Mucosa of gallbladder (tissue), 1 donor: ENCODE data around the gene DTNBP1. TPM values are rescaled to one million over a fixed set of nuclear protein-coding genes. Genes with fewer than 3 reads are reported as not detected.
A peak's percentile ranks its signal among the peaks of the same experiment; 100 is the strongest.

Experiments used
- DNase-seq: peaks from one replicate; pipeline ENCODE4 v3.0.0-alpha.2; 2020; ENCODE audit warnings: low spot score
- total RNA-seq: library from RNA; stranded (reverse); gene quantifications from one replicate; pipeline ENCODE4 v1.2.1, GENCODE V29; 2021
- donor health status: DM: no; HTN: no; CAD: no.

The DTNBP1 gene
- total RNA-seq, 1 donor from 2014 or later, result 30.8 TPM

DNA sequence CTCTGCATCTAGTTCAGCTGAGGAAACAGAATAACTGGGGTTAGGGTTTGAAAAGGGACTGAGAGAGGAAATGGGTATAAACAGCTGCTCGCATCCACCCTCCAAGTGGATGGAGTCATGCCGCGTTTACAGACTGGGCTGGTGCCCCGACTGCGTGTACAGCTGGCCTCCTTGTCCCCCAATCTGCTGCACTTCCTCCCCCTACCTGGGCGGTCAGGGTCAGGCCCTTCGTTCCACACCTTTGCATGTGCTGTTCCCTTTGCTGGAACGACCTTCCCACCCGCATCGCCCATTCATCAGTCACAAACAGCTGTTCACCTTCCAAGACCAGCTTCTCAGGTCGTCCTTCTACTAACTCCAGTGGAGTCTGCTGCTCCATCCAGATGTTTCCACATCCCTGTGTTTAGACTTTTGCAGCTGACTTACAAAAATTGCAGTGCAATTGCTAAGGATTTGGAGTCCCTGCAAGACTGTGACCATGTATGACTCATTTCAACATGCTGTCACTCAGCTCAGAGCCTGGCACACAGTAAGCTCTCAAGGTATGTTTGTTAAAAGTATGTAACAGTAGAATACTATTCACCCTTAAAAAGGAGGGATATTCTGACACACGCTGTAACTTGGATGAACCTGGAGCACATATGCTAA is 129.3 kb downstream of the DTNBP1 start:
- peak; percentile 9 for DNase-seq

DNA sequence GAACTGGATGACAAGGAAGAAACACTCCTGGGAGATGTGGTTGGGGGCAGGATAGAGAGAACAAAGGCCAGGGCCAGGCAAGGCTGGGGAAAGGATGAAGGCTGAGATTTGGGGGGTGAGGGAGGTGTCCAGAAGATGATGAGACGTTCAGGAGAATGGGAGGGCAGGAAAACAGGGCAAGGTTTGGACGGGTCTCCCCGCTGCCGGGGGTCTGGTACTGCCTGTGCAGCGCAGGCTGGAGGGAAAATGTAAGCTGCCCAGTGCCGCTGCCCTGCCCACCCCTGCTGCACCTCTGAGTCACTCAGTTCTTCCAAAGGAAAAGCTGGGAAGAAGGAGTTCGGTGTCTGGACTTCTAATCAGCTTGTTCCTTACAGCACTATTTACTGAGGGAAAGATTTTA is 130.9 kb downstream of the DTNBP1 start:
- no peak for DNase-seq

DNA sequence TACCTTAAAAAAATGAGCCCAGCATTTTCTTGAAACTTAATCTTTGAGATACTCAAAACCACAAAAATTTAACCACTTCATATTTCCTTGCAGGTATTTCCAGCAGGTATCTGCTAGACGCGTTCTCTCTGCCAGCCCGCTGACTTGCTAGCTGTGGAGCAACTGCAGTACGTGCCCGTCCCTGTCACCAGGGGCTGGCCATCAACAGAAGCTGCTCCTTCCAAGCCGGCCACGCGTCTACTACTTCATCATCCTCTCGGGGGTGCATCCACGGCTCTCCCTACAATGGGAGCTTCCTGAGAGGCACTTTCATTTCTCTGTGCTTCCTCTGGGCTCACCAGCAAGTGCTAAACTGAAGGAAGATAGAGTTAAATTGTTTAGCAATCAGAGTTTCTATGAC is 132.4 kb downstream of the DTNBP1 start:
- no peak for DNase-seq

DNA sequence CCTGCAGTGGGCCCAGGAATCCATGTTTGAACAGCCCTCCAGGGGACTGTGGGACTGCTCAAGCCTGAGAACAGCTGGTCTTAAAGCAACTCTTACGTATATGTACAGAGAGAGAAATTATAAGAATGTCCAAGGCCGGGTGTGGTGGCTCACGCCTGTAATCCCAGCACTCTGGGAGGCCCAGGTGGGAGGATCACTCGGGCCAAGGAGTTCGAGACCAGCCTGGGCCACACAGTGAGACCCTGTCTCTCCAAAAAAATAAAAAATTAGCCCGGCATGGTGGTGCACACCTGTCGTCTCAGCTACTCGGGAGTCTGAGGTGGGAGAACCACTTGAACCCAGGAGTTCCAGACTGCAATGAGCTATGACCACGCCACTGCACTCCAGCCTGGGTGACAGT is 134.0 kb downstream of the DTNBP1 start:
- DNase-seq, result peak; percentile 8

DNA sequence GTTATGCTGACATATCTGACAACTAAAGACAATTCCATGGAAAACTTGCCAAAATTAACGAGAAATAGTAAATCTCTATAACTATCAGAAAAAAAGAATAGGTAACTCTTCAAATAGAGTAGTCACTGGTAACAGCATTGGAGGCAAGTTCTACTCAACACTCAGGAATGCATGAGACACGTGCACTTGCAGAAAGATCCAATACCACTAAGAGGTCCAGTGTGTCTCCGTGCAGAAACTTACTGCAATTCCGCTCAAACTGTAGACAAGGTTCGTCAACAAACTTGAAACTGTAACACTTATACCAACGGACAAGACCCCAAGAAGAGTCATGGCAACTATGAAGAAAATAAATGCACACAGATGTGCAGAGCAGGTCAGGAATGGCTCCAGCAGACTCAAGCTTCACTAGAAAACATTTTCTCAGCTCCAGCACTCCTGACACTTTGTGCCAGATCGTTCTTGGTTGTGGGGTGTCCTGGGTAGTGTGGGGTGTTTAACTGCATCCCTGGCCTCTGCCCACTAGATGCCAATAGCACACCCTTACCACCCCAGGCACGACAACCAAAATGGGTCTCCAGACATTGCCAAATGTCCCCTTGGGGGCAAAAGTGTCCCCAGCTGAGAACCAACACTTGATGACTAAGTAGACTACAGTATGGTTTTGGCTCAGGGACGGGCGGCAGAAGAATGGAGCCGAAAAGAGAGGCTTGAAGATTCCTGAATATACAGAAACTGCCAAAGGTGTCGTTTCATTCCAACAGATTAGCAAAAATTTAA is 134.8 kb downstream of the DTNBP1 start:
- peak; percentile 2 for DNase-seq

DNA sequence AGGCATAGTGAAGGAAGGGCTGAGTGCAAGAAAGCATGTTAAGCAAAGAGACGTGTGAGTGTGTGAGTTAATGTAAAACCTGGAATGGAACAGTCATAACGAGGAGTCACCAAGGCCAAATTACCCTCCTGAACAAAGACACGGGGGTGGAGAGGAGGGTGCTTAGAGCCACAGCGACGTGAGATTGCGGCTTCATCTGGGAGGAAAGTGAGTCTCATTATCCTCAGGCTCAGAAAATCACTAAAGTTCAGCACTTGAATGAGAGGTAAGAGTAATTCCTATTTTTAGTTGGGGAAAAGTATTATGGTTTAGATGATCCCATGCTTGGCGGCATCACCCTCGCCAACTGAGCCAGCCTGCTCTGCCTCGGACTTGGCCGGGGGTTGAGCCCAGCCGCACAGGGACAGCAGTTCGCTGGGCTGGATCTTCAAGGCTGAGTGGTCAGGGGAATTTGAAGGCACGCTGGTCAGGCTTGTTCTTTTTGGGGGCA is 136.6 kb downstream of the DTNBP1 start:
- DNase-seq, result no peak

DNA sequence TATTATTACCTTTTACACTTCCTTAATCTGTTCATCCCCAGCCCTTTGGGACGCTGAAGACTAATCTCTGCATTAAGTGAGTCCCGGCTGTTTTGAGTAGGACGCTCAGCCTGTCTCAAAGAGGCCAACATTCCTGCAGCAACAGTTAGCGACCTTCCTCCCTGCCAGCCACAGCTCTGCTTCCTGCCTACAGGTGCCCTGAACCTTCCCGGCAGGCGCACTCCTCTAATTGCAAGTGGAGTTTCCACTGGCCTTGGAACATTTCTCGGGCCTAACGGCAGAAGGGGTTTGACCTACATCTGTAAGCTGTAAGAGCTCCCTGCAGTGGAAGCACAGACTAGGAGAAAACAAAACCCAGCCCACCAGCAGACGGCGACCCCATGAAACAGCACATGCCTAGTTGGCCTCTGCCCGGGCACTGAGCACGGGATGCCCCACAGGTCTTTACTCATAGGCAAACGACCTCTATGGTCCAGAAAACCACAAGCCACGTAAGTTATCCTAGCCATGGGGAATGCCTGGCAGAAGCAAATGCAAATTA is 137.9 kb downstream of the DTNBP1 start:
- no peak for DNase-seq

DNA sequence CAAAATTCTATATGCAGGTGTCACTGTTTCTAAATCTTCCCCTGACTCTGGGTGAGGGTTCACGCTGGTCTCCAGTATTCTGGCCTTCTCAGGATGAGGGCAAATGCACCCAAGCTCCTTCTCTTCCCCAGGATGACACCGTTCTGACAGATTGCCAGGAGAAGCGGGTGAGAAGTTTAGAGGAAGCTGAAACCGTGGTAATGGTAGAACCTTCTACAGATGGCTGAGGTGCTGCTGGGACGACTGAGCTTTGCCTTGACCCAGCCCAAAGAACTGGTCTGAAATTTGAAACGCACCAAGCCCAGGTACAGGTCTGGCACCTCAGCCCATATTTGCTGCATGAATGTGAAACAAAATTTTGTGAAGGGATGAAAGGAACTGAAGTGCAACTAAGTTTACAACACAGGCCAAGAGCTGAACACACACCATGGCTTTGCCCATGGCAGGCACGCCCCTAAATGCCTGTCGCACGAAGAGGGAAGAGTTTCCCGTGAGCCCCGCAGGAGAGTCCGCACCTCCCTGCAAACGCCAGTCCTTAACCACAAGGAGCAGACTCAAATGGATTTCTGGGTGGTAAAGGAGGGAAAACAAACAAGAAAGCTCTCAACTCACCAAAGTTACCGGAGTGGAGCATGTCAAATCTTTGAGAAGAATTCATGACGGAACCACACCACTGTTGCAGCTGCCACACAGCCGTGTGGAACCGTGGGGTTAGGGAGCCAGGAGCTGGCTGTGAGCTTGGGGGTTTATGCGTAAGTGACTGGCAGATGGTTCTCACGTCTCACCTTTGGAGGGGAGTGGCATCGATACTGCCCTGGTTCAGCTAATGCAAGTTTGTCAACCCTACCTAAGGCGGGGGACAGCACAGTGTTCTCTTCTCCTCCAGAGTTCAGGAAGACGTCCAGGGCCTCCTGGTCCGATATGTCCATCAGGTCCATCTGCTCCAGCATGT is 138.9 kb downstream of the DTNBP1 start:
- no peak for DNase-seq

DNA sequence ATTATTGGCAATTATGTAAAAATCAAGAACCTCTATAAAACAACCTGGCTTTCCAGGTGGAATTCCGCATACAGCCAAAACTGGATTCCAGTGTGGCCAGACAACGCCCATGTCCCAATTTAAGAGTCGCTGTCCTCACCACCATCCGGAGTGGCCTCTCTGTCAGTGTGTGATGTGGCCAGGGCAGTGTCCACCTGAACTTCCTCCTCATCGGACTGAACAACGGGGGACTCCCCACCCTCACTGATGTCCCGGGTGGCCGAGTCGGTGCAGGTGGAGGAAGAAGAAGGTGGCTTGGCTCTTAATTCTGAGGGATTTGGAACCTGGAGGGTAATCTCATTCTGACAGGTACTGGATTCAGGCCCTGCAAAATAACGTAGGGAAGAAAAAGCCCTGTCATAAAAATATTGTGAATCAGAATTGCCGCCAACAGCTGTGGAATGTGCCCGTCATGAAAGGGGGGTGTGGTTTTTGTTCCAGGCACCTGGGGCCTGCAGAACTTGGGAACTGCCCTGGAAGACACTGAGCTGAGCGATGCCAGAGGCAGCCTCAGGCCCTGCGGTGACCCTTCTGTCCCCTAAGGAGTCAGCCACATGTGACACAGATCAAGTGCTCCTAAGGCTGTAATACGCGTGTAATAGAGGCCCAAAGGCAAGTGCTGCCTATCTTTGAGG is 139.8 kb downstream of the DTNBP1 start:
- no peak for DNase-seq

DNA sequence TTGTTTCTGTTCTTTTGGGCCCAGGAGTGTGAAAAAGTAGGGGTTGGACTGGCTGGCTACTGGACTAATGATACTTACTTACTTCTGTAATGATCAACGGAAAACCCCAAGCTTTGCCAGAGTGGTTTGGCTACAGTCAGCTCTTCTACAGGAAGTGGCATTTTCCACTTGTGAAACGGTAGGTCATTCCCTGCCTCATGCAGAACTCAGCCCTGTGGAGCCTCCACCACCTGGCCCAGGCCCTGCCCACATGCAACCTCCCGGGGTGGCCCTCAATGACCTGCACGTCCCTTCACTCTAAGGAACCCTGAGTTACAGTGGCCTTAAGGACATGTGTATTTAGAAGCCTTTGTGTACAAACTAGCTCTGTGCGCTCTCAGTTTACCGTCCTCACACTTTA is 140.4 kb downstream of the DTNBP1 start:
- DNase-seq, result no peak

DNA sequence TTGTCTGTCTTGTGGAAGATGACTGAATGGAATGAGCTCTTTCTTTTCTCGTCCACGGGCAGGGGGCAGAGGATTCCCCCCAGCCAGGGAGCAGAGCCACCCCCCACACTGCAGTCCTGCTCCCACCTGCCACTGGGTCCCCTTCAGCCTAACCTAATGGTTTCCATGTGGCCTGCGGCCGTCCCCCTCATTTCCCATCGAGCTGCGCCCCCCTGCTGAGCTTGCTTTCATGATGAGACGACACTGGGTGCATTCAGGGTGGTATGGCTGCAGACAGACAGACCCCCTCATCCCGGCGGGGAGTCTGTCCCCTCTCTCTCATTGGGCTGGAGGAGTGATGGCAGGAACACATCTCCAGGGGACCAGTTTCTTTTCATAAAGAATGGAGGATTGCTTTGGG is 140.8 kb downstream of the DTNBP1 start:
- no peak for DNase-seq

DNA sequence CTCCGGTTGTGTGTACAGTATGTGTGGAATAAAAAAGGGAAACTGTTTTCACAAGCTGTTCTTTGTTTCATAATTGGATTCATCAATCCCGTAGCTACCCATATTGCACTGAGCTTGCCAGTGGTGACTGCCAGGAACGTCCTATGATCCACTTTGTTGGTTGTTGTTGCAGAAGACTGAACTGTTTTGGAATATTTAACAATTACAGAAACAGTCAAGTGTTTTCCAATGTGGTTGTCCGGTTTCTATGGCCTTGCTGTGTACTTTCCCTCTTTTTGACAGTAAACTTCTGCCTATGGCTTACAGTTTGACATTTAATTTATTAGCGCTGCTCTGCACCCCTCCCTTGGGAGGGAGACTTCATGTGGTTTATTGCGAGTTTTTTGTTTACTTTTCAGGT is 141.2 kb downstream of the DTNBP1 start:
- DNase-seq, result no peak

DNA sequence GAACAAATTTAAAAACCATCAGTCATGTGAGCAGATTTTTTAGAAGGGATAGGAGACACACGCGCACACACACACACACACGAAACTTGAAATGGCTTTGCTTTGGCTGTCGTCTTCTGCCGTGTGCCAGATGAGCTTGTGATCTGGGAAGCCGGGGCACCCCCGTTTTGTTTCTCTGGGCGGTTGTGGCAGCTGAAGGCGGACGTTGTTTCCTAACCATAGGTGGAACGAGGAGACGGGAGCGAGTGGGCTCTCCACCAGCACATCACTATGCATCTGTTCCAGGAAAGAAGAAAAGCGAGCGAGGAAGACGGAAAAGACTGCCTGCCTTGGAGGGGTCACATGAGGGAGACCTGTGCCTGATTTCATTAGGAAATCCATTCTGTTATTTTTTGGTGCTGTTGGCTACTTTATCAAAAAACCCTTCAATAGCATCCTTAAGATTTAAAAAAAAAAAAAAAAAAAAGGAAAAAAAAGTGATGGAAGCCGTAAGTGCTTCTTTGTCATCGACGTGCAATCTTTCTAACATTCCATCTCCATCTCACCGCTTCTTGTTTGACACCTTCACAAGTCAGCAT is 142.1 kb downstream of the DTNBP1 start:
- no peak for DNase-seq

DNA sequence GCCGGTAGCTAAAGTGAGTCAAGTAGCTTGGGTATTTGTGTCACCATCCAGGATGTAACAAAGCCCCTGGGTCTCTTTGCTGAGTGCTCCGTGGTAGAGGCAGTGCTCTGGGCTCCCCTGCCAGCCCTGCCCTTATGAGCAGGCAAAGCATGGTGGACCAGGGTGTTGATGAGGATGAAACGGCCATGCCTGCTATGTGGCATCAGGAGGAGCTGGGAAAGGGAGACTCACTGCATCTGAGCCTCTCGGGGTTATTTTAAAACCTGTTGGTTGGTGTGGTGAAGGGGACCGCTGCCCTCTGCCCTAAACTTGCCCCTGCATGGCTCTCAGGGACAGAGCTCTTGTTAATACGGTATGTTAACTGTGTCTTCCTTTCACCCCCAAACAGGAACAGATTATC is 143.1 kb downstream of the DTNBP1 start:
- no peak for DNase-seq

DNA sequence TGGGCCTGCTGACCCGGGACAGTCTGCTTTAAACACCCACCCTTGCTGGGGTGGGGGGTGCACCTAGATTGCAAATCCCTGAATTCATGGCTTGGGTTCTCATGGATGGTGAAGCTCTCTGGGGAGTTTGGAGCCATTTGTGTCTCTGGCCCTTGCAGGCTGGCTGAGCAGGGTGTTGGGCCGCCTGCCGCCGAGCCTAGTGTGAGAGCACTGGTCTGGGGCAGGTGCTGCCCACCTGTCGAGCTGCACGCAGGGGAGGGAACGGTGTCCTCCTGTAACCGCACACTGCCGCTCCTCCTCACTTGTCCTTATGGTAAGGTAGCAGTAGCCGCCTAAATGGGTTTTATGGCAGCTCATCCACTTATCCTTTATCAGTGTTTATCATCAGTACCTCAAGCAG is 143.9 kb downstream of the DTNBP1 start:
- DNase-seq, result no peak

DNA sequence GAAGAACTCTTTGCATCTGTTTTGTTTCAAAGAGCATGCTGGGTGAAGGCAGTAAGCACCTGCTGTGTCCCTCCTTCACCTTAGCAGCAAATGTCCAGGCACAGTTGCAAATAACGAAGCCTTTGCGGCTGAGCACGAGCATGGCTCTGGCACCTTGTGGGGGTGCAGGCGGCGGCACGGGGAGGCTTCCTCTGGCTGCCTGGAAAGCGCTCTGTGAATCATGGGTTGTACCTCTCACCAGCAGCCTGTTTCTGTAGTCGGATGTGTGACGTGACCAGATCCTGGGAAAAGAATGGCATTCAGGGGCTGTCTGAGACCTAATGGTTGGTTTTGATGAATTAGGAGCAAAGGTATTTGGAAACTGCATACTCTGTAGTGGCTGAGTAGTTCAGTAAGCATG is 144.8 kb downstream of the DTNBP1 start:
- no peak for DNase-seq

DNA sequence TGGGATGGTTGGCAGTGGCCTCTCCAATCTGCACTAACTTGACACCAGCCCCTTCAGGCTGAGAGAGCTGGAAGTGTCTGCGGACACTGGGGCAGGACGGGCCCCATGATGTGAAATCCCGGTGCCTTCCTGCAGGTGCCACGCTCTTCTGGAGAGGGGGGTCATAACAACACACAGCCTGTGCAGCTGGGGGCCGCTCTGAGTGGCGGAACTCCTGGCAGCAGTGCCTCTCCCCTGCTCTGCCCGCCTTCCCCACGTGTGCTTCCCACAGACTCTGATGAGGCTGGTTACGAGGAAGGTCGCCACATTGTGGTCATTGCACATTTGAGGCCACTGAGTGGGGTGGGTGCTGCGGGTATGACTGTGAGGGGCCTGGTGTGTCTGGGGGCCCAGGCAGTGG is 145.2 kb downstream of the DTNBP1 start:
- DNase-seq, result no peak

DNA sequence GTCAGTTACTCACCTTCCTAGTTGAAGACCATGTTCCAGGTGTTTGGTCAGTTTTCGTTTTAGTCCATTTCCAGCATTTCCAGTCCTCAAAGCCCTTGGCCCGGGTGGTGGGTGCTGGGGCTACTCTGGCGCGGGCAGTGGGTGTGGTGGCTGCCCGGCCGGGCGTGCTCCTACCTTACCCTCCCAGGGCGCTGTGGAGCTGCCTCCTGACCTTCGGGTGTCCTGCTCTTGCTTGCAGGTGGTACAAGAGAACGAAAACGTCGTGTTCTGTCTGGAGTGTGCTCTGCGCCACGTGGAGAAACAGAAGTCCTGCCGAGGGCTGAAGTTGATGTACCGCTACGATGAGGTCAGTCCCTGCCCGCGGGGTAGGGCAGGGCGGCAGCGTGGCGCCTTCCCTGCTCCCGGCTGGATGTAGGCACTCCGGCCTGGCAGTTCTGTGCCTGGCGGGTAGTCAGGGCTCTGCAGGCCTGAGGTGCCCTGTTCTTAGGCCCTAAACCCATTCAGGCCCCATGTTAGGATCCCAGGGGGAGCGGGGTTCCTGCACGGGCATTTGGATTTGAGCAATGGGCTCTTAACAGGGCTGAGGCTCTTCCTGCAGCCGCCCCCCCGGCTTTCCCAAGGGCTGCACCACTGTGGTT is 145.8 kb downstream of the DTNBP1 start:
- no peak for DNase-seq

DNA sequence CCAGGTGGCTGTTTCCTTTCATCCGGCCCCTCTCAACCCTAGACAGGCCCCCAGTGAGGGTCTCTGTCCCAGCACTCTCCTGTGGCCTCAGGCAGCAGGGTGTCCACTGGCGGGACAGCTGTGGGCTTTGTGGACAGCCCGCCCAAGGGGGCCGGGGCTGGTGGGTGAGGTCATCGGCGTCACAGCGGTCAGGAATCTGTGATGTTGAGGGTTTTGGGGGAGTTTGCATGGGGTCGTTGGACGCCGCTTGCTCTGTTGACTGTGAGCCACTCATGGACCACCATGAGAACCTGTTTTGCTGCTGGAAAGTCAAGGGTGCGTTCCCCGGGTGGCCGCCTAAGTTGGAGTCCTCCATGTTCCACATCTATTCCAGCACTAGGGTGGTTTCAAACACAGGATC is 146.4 kb downstream of the DTNBP1 start:
- no peak for DNase-seq

DNA sequence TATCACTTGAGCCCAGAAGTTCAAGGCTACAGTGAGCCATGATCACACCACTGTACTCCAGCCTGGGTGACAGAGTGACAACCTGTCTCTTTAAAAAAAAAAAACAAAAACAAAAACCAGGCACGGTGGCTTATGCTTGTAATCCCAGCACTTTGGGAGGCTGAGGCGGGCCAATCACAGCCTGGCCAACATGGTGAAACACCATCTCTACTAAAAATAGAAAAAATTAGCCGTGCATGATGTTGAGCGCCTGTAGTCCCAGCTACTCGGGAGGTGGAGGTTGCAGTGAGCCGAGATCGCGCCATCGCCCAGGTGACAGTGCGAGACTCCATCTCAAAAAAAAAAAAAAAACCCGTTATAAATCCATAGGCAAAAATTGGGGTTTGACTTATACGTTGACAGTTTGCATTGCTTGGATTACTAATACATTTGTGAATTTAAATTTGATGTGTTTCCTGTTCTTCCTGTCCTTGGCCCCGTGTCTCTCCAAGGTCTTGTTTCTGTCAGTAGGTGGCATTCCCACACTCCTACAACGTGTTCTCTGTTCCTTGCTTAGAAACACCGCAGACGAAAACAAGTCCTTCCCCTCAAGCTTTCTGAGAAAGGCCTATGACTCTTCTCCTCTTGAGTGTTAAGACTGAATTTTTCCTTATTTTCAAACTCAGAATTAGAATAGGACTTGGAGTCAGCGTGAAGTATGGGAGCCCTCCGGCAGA is 147.0 kb downstream of the DTNBP1 start:
- no peak for DNase-seq
